Measurements from ENCODE around the gene BCL2L12.

The BCL2L12 gene

GRCh38 chr19:49686503-49687088 is 20.9 kb downstream of the BCL2L12 start:
- DNase-seq: no peak

- no peak for DNase-seq
Measured at GRCh38 chr19:49687150-49687549, 21.4 kb downstream of the BCL2L12 start.

- no peak for DNase-seq
Measured at GRCh38 chr19:49687566-49688316, 22.0 kb downstream of the BCL2L12 start.

GRCh38 chr19:49688531-49689132 is 22.9 kb downstream of the BCL2L12 start:
- DNase-seq: no peak

GRCh38 chr19:49689133-49690078 is 23.7 kb downstream of the BCL2L12 start, which contains the start of gene ADM5:
Gene ADM5, plus strand, starts transcription at chr19:49689594. Its CDS starts 244 bp downstream, at chr19:49689838.
- no peak for DNase-seq

GRCh38 chr19:49690079-49690655 is 24.4 kb downstream of the BCL2L12 start:
- DNase-seq: no peak

- no peak for DNase-seq
Measured at GRCh38 chr19:49690656-49691242, 25.0 kb downstream of the BCL2L12 start, which contains the start of gene CPT1C. Gene CPT1C, plus strand, starts transcription at chr19:49691116. Its CDS starts 1,137 bp downstream, at chr19:49692253.

- DNase-seq: peak; percentile 29
Measured at GRCh38 chr19:49691243-49692146, 25.8 kb downstream of the BCL2L12 start.

- no peak for DNase-seq
Measured at GRCh38 chr19:49692147-49692506, 26.4 kb downstream of the BCL2L12 start.

- no peak for DNase-seq
Measured at GRCh38 chr19:49696115-49696514, 30.4 kb downstream of the BCL2L12 start.

- DNase-seq: no peak
Measured at GRCh38 chr19:49696865-49697264, 31.1 kb downstream of the BCL2L12 start.

- no peak for DNase-seq
Measured at GRCh38 chr19:49699364-49699763, 33.6 kb downstream of the BCL2L12 start.

- DNase-seq: no peak
Measured at GRCh38 chr19:49700563-49700962, 34.8 kb downstream of the BCL2L12 start.

GRCh38 chr19:49701271-49701786 is 35.6 kb downstream of the BCL2L12 start:
- DNase-seq: no peak

- no peak for DNase-seq
Measured at GRCh38 chr19:49704888-49705642, 39.3 kb downstream of the BCL2L12 start.

GRCh38 chr19:49705919-49706318 is 40.2 kb downstream of the BCL2L12 start:
- DNase-seq: no peak

- DNase-seq: no peak
Measured at GRCh38 chr19:49710372-49710951, 44.7 kb downstream of the BCL2L12 start.

GRCh38 chr19:49712397-49712859 is 46.7 kb downstream of the BCL2L12 start:
- DNase-seq: peak; percentile 53

- no peak for DNase-seq
Measured at GRCh38 chr19:49713236-49713845, 47.6 kb downstream of the BCL2L12 start.
